Ovary (tissue), 9 donors: ENCODE data around the gene DCPS. TPM values are rescaled to one million over a fixed set of nuclear protein-coding genes. Genes with fewer than 3 reads are reported as not detected.

Source experiments
- DNase-seq, 5 donors: peaks; one replicate each; pipeline ENCODE4 v3.0.0-alpha.2; 2019 to 2020
- H3K27ac ChIP-seq, 2 donors: fragments of 200-600 bp; one replicate each; pipeline versions ENCODE4 v1.5.1 to v1.8.0; 2019 to 2022
- H3K27me3 ChIP-seq: fragments of 200-600 bp; one replicate; pipeline ENCODE4 v1.8.0; 2022
- H3K36me3 ChIP-seq: fragments of 200-600 bp; sonication (generic); one replicate; pipeline ENCODE4 v1.5.1; 2019
- H3K4me1 ChIP-seq: one replicate; pipeline ENCODE4 v1.8.1; 2013; ENCODE audit warnings: mild to moderate bottlenecking, moderate library complexity; ENCODE audit not compliant: insufficient read depth
- H3K4me3 ChIP-seq: fragments of 200-600 bp; sonication (generic); one replicate; pipeline ENCODE4 v1.5.1; 2017
- H3K9me3 ChIP-seq, 2 donors: fragments of 200-600 bp in 1 of 2; sonication (generic) in 1 of 2; one replicate each; pipeline versions ENCODE4 v1.5.1 to v1.8.1; 2013 to 2019; ENCODE audit warnings: mild to moderate bottlenecking in 1 of 2, moderate library complexity in 1 of 2
- CTCF ChIP-seq, 3 donors: fragments of 450-650 bp in 2 of 3; fragments of 200-600 bp in 1 of 3; IDR thresholded peaks; one replicate each; pipeline versions ENCODE4 v1.5.1 to v1.8.0; 2016 to 2022; ENCODE audit warnings: antibody characterized with exemption in 3 of 3, mild to moderate bottlenecking in 1 of 3
- EP300 ChIP-seq: sonication (generic); formaldehyde crosslinking; IDR thresholded peaks from one replicate; pipeline ENCODE4 v1.6.1; 2017; ENCODE audit warnings: antibody characterized with exemption
- POLR2A ChIP-seq: fragments of 450-650 bp; IDR thresholded peaks from one replicate; pipeline ENCODE4 v1.6.1; 2017; ENCODE audit warnings: antibody characterized with exemption, mild to moderate bottlenecking, moderate library complexity
- WGBS, 3 donors: extraction: QIAGEN DNeasy Blood & Tissue Kit in 1 of 3; methylation state at CpG; one replicate each; pipeline versions ENCODE4 v1.1.5 to v1.1.7; 2013 to 2017; 5-methylcytosine and 5-hydroxymethylcytosine counted together
- intact Hi-C, 4 donors: fragments of 100-400 bp; cut with DNase I; formaldehyde crosslinking; loops; one replicate each; pipeline versions ENCODE4 v1.11.0 to v1.15.1; 2022 to 2023
- polyA plus RNA-seq, 2 donors: library from polyadenylated mRNA; stranded (reverse); fragments of 200-250 nt in 1 of 2; fragments of 350-450 nt in 1 of 2; fragmentation: Illumina TruSeq in 1 of 2; extraction: RNeasy Lipid Tissue Mini Kit (QIAGEN cat#74804) in 1 of 2; gene quantifications; one replicate each; pipeline ENCODE4 v1.2.3, GENCODE V29; 2013 to 2014
- total RNA-seq, 7 donors: library from RNA; depleted of rRNA in 2 of 7; stranded (reverse); fragments of >200 nt in 2 of 7; fragmentation: NEBNext Ultra II Directional in 3 of 7; extraction: Animal tissue kit (Norgen Biotek cat#: 25700) in 3 of 7; gene quantifications; one replicate each; pipeline versions ENCODE4 v1.1.0 to v1.2.4, GENCODE V29; 2016 to 2023
- donor health status: DM: no; HTN: no; CAD: no; lungs with moderate emphysema.
- donor health status: DM: no; HTN: no; CAD: no.
- donor health status: Bipolar disorder and iron deficiency.
- donor health status: DM: yes; HTN: yes; CAD: no.
- donor health status: DM: no; HTN: no; CAD: no.
- donor health status: DM: yes; HTN: yes; CAD: no.

Gene DCPS
- total and polyA plus RNA-seq, 9 donors: 6.6 to 17.2 (median 13.5) TPM

DNA sequence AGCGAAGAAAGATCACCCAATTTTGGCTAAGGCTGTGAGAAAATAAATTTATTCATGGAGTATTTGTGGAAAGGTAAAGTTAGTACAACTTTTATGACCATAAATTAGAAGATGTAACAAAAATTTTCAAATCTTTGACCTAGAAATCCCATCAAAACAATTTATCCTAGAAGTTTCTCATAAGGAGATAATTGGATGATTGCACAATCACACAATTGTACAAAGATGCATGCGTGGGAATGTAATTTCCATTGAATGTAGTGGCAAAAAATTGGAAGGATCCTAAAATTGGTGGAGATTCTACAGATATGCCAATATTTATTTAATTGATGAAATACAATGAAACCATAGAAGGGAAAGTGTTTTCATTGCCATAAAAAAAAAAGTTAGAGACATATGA lies 46.7 kb upstream of the DCPS start:
- 65 to 67% (median 67%) methylated on average over 2 of the region's 2 CpGs for WGBS, 3 donors
- H3K36me3 ChIP-seq: no peaks in the 10 kb centered on the region

GRCh38 chr11:126257764-126258163 lies 46.1 kb upstream of the DCPS start:
- no peaks in the 10 kb centered on the region for H3K36me3 ChIP-seq
- no peaks in the 10 kb centered on the region for H3K27me3 ChIP-seq
- no peak for TF ChIP-seq EP300
- no peak for TF ChIP-seq POLR2A
- no peak for TF ChIP-seq CTCF (IDR thresholded peaks at IDR 0.05)
- no peak for DNase-seq
- intact Hi-C loops: no loop called here
- no peak overlapping the region for H3K4me3 ChIP-seq
- WGBS, 3 donors: 35 to 48% (median 43%) methylated on average over 2 of the region's 2 CpGs
- no peaks in the 10 kb centered on the region for H3K4me1 ChIP-seq
- H3K27ac ChIP-seq: no peak overlapping the region
- no peaks in the 10 kb centered on the region for H3K9me3 ChIP-seq

More for the DNA sequence above, 46.7 kb upstream of the DCPS start:
- Histone ChIP-seq H3K27me3 (no peaks in the 10 kb centered on the region), H3K4me3 (no peak overlapping the region), H3K27ac (no peak overlapping the region), H3K4me1 (no peaks in the 10 kb centered on the region), H3K9me3 (no peaks in the 10 kb centered on the region)
- TF ChIP-seq POLR2A: no peak
- no peak for TF ChIP-seq CTCF (IDR thresholded peaks at IDR 0.05)
- TF ChIP-seq EP300: no peak
- intact Hi-C loops: no loop called here
- no peak for DNase-seq

GRCh38 chr11:126262216-126262615 lies 41.6 kb upstream of the DCPS start:
- TF ChIP-seq CTCF (IDR thresholded peaks at IDR 0.05): no peak
- no peak for TF ChIP-seq EP300
- no peak for TF ChIP-seq POLR2A
- no peaks in the 10 kb centered on the region for H3K27me3 ChIP-seq
- no peaks in the 10 kb centered on the region for H3K36me3 ChIP-seq
- DNase-seq: no peak
- H3K4me1 ChIP-seq: no peaks in the 10 kb centered on the region
- intact Hi-C loops: no loop called here
- 89 to 92% (median 90%) methylated on average over 6 of the region's 6 CpGs for WGBS, 3 donors
- H3K27ac ChIP-seq: no peak overlapping the region
- H3K4me3 ChIP-seq: no peak overlapping the region
- no peaks in the 10 kb centered on the region for H3K9me3 ChIP-seq

- Histone ChIP-seq H3K4me1 (peaks cover 3% of the 10 kb centered on the region), H3K27me3 (no peaks in the 10 kb centered on the region), H3K27ac (no peak overlapping the region), H3K4me3 (no peak overlapping the region), H3K9me3 (no peaks in the 10 kb centered on the region), H3K36me3 (no peaks in the 10 kb centered on the region)
- intact Hi-C loops: no loop called here
- DNase-seq: no peak
- WGBS, 3 donors: 76 to 86% (median 81%) methylated on average over 6 of the region's 6 CpGs
- no peak for TF ChIP-seq CTCF (IDR thresholded peaks at IDR 0.05)
- TF ChIP-seq EP300: no peak
- TF ChIP-seq POLR2A: no peak
Observed at GRCh38 chr11:126263489-126263888, 40.4 kb upstream of the DCPS start.
